GM12864 (cell line): ENCODE results near the gene SMURF1.

ENCODE experiments used
- DNase-seq: peaks from one replicate; pipeline ENCODE4 v3.0.0-alpha.2; 2011; ENCODE audit warnings: low read depth
- H3K4me3 ChIP-seq: 2 replicates; pipeline ENCODE4 v1.5.1; 2011; ENCODE audit warnings: mild to moderate bottlenecking, low read depth, low read length, control low read depth
- CTCF ChIP-seq: IDR thresholded peaks from 2 replicates; pipeline ENCODE4 v1.5.1; 2011; ENCODE audit warnings: low read depth, mild to moderate bottlenecking, moderate library complexity, low read length, control low read depth, inconsistent platforms; ENCODE audit errors: missing control alignments

SMURF1 gene

GRCh38 chr7:99002148-99002826 is 141.6 kb downstream of the SMURF1 start:
- H3K4me3 ChIP-seq = no peak overlapping the region
- TF ChIP-seq CTCF = no peak
- no peak for DNase-seq

GRCh38 chr7:99001482-99002147 is 142.3 kb downstream of the SMURF1 start:
- DNase-seq = no peak
- H3K4me3 ChIP-seq = no peak overlapping the region
- no peak for TF ChIP-seq CTCF

- H3K4me3 ChIP-seq = no peak overlapping the region
- DNase-seq = no peak
- TF ChIP-seq CTCF = no peak
Observed at GRCh38 chr7:99000904-99001465, 142.9 kb downstream of the SMURF1 start.

- H3K4me3 ChIP-seq = no peak overlapping the region
- no peak for TF ChIP-seq CTCF
- no peak for DNase-seq
Observed at GRCh38 chr7:99000196-99000903, 143.6 kb downstream of the SMURF1 start.

GRCh38 chr7:98998821-98999725 is 144.8 kb downstream of the SMURF1 start:
- TF ChIP-seq CTCF = no peak
- no peak overlapping the region for H3K4me3 ChIP-seq
- DNase-seq = no peak

- DNase-seq = no peak
- no peak for TF ChIP-seq CTCF
- H3K4me3 ChIP-seq = no peak overlapping the region
Observed at GRCh38 chr7:98997846-98998245, 146.1 kb downstream of the SMURF1 start.
